ENCODE measurements around the gene IL23R.

DNA sequence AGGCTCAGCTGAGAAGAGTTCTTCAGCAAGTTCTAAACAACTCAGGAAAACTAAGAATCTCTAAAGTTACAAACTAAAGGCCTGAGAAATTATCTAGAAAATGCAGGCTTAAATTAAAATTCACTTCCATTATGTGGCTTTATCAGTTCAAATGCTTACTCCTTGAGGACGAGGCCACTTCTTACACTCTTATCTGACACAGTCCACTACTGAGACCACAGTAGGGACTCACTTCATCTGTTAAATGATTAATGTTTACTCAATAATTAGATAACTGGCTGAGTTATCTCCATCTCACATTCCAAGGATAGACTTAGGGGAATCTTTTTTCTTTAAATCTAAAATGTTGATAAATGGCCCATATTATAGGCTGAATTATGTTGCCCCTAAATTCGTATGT lies 33.1 kb upstream of the IL23R start:
- TF ChIP-seq, protein P1, sequence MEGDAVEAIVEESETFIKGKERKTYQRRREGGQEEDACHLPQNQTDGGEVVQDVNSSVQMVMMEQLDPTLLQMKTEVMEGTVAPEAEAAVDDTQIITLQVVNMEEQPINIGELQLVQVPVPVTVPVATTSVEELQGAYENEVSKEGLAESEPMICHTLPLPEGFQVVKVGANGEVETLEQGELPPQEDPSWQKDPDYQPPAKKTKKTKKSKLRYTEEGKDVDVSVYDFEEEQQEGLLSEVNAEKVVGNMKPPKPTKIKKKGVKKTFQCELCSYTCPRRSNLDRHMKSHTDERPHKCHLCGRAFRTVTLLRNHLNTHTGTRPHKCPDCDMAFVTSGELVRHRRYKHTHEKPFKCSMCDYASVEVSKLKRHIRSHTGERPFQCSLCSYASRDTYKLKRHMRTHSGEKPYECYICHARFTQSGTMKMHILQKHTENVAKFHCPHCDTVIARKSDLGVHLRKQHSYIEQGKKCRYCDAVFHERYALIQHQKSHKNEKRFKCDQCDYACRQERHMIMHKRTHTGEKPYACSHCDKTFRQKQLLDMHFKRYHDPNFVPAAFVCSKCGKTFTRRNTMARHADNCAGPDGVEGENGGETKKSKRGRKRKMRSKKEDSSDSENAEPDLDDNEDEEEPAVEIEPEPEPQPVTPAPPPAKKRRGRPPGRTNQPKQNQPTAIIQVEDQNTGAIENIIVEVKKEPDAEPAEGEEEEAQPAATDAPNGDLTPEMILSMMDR (optimal IDR thresholded peaks at IDR 0.05 in 1 of 3, IDR thresholded peaks at IDR 0.05 in 1 of 3, conservative IDR thresholded peaks at IDR 0.05 in 1 of 3; ENCODE audit: extremely low read depth in 1 of 3, insufficient read depth in 2 of 3, low read length in 3 of 3) = no peak
- TF ChIP-seq EZH2 (IDR thresholded peaks at IDR 0.05; ENCODE audit: low read length) = no peak
